BE2C (cell line): ENCODE data around the gene EPN3.

Experiments used
- DNase-seq: peaks from one replicate; pipeline ENCODE4 v3.0.0-alpha.2; 2020
- H3K27me3 ChIP-seq: fragments of 250-450 bp; sonication (Bioruptor Pico); 2 replicates; pipeline ENCODE4 v1.5.1; 2020; ENCODE audit warnings: mild to moderate bottlenecking
- H3K36me3 ChIP-seq: fragments of 250-450 bp; sonication (Bioruptor Pico); 2 replicates; pipeline ENCODE4 v1.5.1; 2020; ENCODE audit warnings: mild to moderate bottlenecking
- H3K4me1 ChIP-seq: fragments of 250-450 bp; sonication (Bioruptor Pico); 2 replicates; pipeline ENCODE4 v1.5.1; 2020
- H3K4me3 ChIP-seq: 2 replicates; pipeline ENCODE4 v1.5.1; 2011; ENCODE audit warnings: low read depth, low read length
- H3K9me3 ChIP-seq: fragments of 250-450 bp; sonication (Bioruptor Pico); 2 replicates; pipeline ENCODE4 v1.5.1; 2020
- TF ChIP-seq, protein P1 (sequence below): IDR thresholded peaks from 2 replicates; pipeline ENCODE4 v1.5.1; 2012; ENCODE audit warnings: mild to moderate bottlenecking, low read depth, low read length

The EPN3 gene

GRCh38 chr17:50582741-50583140, 50.2 kb downstream of the EPN3 start:
- TF ChIP-seq, protein P1, sequence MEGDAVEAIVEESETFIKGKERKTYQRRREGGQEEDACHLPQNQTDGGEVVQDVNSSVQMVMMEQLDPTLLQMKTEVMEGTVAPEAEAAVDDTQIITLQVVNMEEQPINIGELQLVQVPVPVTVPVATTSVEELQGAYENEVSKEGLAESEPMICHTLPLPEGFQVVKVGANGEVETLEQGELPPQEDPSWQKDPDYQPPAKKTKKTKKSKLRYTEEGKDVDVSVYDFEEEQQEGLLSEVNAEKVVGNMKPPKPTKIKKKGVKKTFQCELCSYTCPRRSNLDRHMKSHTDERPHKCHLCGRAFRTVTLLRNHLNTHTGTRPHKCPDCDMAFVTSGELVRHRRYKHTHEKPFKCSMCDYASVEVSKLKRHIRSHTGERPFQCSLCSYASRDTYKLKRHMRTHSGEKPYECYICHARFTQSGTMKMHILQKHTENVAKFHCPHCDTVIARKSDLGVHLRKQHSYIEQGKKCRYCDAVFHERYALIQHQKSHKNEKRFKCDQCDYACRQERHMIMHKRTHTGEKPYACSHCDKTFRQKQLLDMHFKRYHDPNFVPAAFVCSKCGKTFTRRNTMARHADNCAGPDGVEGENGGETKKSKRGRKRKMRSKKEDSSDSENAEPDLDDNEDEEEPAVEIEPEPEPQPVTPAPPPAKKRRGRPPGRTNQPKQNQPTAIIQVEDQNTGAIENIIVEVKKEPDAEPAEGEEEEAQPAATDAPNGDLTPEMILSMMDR: no peak
- no peaks in the 10 kb centered on the region for H3K9me3 ChIP-seq
- no peaks in the 10 kb centered on the region for H3K36me3 ChIP-seq
- no peak for DNase-seq
- peaks cover 3% of the 10 kb centered on the region; the same call in 1 of the 2 replicates for H3K4me1 ChIP-seq
- H3K27me3 ChIP-seq: no peaks in the 10 kb centered on the region
- no peak overlapping the region for H3K4me3 ChIP-seq

DNA sequence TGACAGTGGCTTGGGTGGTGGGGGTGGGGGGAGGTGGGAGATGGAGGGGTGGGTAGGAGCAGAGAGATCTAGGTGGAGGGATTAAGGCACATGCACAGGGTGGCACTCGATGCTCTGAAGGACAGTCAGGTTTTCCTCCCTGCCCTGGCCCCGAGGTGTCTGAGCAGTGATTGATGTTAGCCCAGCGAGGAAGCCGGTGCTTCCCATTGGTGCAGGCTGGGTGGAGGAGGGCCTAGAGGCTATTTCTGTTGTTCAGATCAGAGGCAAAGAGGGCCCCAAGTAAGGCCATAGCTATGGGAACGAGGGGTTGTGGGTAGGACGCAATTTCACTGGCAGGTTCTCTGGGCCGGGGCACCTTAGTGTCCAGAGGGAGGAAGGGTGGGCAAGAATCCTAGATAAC, 51.1 kb downstream of the EPN3 start:
- TF ChIP-seq, protein P1: no peak
- Histone ChIP-seq H3K27me3 (no peaks in the 10 kb centered on the region), H3K4me3 (no peak overlapping the region), H3K4me1 (peaks cover 6% of the 10 kb centered on the region), H3K36me3 (no peaks in the 10 kb centered on the region), H3K9me3 (no peaks in the 10 kb centered on the region)
- DNase-seq: no peak

DNA sequence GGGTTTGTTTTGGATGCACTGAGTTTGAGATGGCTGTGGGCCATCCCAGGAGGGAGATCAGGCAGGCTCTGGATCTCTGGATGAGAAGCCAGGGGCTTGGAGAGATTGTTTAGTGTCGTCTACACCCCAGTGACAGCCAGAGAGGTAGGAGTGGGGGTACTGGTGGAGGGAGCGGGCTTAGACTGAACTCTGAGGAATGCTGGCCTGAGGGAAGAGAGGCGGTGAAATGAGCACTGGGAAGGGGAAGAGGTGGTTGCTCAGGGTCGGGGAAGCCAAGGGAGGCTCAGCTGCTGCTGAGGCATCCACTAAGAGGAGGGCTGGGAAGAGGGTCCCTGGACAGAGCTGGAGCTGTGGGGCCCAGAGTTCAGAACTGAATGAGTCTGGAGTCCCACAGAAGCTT, 51.6 kb downstream of the EPN3 start:
- TF ChIP-seq, protein P1: no peak
- Histone ChIP-seq H3K4me3 (no peak overlapping the region), H3K9me3 (no peaks in the 10 kb centered on the region), H3K27me3 (no peaks in the 10 kb centered on the region), H3K4me1 (peaks cover 8% of the 10 kb centered on the region), H3K36me3 (no peaks in the 10 kb centered on the region)
- no peak for DNase-seq

- peaks cover 8% of the 10 kb centered on the region for H3K4me1 ChIP-seq
- TF ChIP-seq, protein P1: no peak
- no peaks in the 10 kb centered on the region for H3K36me3 ChIP-seq
- H3K9me3 ChIP-seq: no peaks in the 10 kb centered on the region
- no peaks in the 10 kb centered on the region for H3K27me3 ChIP-seq
- no peak for DNase-seq
- H3K4me3 ChIP-seq: no peak overlapping the region
Measured at GRCh38 chr17:50584749-50585148, 52.2 kb downstream of the EPN3 start.

DNA sequence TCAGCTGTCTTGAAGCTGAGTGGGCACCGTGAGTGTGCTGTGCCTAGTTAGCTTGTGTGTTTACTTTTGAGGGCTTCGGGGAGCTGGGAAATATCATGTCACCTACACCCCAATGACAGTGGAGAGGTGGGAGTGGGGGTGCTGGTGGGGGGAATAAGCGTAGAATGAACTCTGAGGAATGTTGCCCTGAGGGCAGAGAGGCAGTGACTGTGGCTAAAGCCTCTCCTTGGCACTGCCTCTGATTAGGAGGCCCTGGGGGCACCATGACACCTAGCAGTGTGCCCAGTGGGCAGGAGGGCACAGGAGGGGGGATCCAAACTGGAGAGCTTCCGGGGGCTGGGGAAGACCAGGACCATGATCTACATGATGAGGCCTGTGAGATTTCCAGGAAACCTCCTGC, 52.8 kb downstream of the EPN3 start:
- TF ChIP-seq, protein P1: no peak
- H3K36me3 ChIP-seq: no peaks in the 10 kb centered on the region
- H3K4me1 ChIP-seq: peaks cover 8% of the 10 kb centered on the region
- H3K27me3 ChIP-seq: no peaks in the 10 kb centered on the region
- DNase-seq: no peak
- H3K4me3 ChIP-seq: no peak overlapping the region
- no peaks in the 10 kb centered on the region for H3K9me3 ChIP-seq

GRCh38 chr17:50585891-50586290, 53.4 kb downstream of the EPN3 start:
- H3K4me3 ChIP-seq: no peak overlapping the region

More at GRCh38 chr17:50585891-50586290, 53.4 kb downstream of the EPN3 start:
- no peaks in the 10 kb centered on the region for H3K36me3 ChIP-seq
- TF ChIP-seq, protein P1: no peak
- peaks cover 8% of the 10 kb centered on the region for H3K4me1 ChIP-seq
- no peaks in the 10 kb centered on the region for H3K9me3 ChIP-seq
- H3K27me3 ChIP-seq: no peaks in the 10 kb centered on the region
- DNase-seq: no peak
